NCI-H128 (cell line): ENCODE data around the gene DUSP10.
A peak's percentile ranks its signal among the peaks of the same experiment; 100 is the strongest.

ENCODE experiments used
- DNase-seq: peaks from one replicate; lab custom pipeline; 2025; ENCODE audit not compliant: unreplicated experiment; lab: John Stamatoyannopoulos, UW

Gene DUSP10

GRCh38 chr1:221714227-221715152 is 27.4 kb downstream of the DUSP10 start:
- DNase-seq, result no peak

GRCh38 chr1:221712776-221713431 is 29.0 kb downstream of the DUSP10 start:
- DNase-seq, result no peak

GRCh38 chr1:221712198-221712684 is 29.6 kb downstream of the DUSP10 start:
- DNase-seq, result no peak

- no peak for DNase-seq
Observed at GRCh38 chr1:221711656-221712055, 30.2 kb downstream of the DUSP10 start.

- DNase-seq, result no peak
Observed at GRCh38 chr1:221711063-221711577, 30.8 kb downstream of the DUSP10 start.

- no peak for DNase-seq
Observed at GRCh38 chr1:221709854-221710253, 32.0 kb downstream of the DUSP10 start.

- DNase-seq, result peak; percentile 81
Observed at GRCh38 chr1:221708987-221709386, 32.9 kb downstream of the DUSP10 start.

GRCh38 chr1:221708076-221708571 is 33.8 kb downstream of the DUSP10 start:
- no peak for DNase-seq

GRCh38 chr1:221706876-221707582 is 34.9 kb downstream of the DUSP10 start:
- no peak for DNase-seq

- no peak for DNase-seq
Observed at GRCh38 chr1:221706191-221706590, 35.7 kb downstream of the DUSP10 start.

- no peak for DNase-seq
Observed at GRCh38 chr1:221704306-221704705, 37.6 kb downstream of the DUSP10 start.

- no peak for DNase-seq
Observed at GRCh38 chr1:221701570-221702186, 40.2 kb downstream of the DUSP10 start.

GRCh38 chr1:221700948-221701347 is 40.9 kb downstream of the DUSP10 start:
- no peak for DNase-seq

- no peak for DNase-seq
Observed at GRCh38 chr1:221700536-221700935, 41.4 kb downstream of the DUSP10 start.

- DNase-seq, result no peak
Observed at GRCh38 chr1:221699978-221700519, 41.8 kb downstream of the DUSP10 start.

GRCh38 chr1:221699577-221699976 is 42.3 kb downstream of the DUSP10 start:
- DNase-seq, result no peak

- no peak for DNase-seq
Observed at GRCh38 chr1:221698579-221699349, 43.1 kb downstream of the DUSP10 start.

- no peak for DNase-seq
Observed at GRCh38 chr1:221697923-221698425, 43.9 kb downstream of the DUSP10 start.

GRCh38 chr1:221696718-221697461 is 45.0 kb downstream of the DUSP10 start:
- no peak for DNase-seq
